Dermis blood vessel endothelial cell (primary cell): Measurements from ENCODE around the gene TXNDC9. TPM values are rescaled to one million over a fixed set of nuclear protein-coding genes. Genes with fewer than 3 reads are reported as not detected.
"Not testable (repeated sequence)": the region's sequence is repeated elsewhere in the genome, so short reads cannot be mapped to it uniquely, and the experiment has no call there.

Experiments
- DNase-seq: peaks from one replicate; pipeline ENCODE4 v3.0.0; 2010
- total RNA-seq: library from RNA; depleted of rRNA; stranded (reverse); fragments of >200 nt; gene quantifications from 2 replicates; pipeline ENCODE4 v1.2.3, GENCODE V29; 2014

Gene TXNDC9
- total RNA-seq, 1 donor from 2014 or later = 120 TPM

GRCh38 chr2:99317873-99318200 is 18.3 kb downstream of the TXNDC9 start:
- not testable (repeated sequence) for DNase-seq

- peak; percentile 56 for DNase-seq
Measured at GRCh38 chr2:99317161-99317872, 18.8 kb downstream of the TXNDC9 start.

- DNase-seq = not testable (repeated sequence)
Measured at GRCh38 chr2:99301097-99301496, 35.0 kb downstream of the TXNDC9 start, which contains the start of gene LYG1. Gene LYG1, minus strand, starts transcription at chr2:99301197. Its CDS starts 5,527 bp downstream, at chr2:99295670.

- DNase-seq = no peak
Measured at GRCh38 chr2:99299580-99299979, 36.6 kb downstream of the TXNDC9 start.

GRCh38 chr2:99297994-99298393 is 38.1 kb downstream of the TXNDC9 start:
- DNase-seq = no peak

- no peak for DNase-seq
Measured at GRCh38 chr2:99285526-99285925, 50.6 kb downstream of the TXNDC9 start.

GRCh38 chr2:99279969-99280695 is 56.0 kb downstream of the TXNDC9 start:
- no peak for DNase-seq

- no peak for DNase-seq
Measured at GRCh38 chr2:99278793-99279291, 57.3 kb downstream of the TXNDC9 start.

GRCh38 chr2:99278195-99278765 is 57.9 kb downstream of the TXNDC9 start:
- DNase-seq = not testable (repeated sequence)

- DNase-seq = no peak
Measured at GRCh38 chr2:99275882-99276281, 60.3 kb downstream of the TXNDC9 start.

Other genes starting within 250 kb of the TXNDC9 start
- 0.37 TPM in 1 of 2 replicates, not detected in the other for gene C2orf15, start 194.6 kb downstream of the TXNDC9 start, total RNA-seq
- gene TSGA10, start 181.4 kb downstream of the TXNDC9 start, total RNA-seq = 1.7 and 2.9 TPM in 2 replicates
- 6.2 and 7.5 TPM in 2 replicates for gene LIPT1, start 181.4 kb downstream of the TXNDC9 start, total RNA-seq
- gene MITD1, start 155.3 kb downstream of the TXNDC9 start, total RNA-seq = 24.9 and 27.7 TPM in 2 replicates
- gene MRPL30, start 155.1 kb downstream of the TXNDC9 start, total RNA-seq = 34.5 and 57.7 TPM in 2 replicates
- not detected in 2 replicates for gene LYG2, start 80.7 kb downstream of the TXNDC9 start, total RNA-seq
- gene LYG1, start 35.1 kb downstream of the TXNDC9 start, total RNA-seq = 0.28 and 1.2 TPM in 2 replicates
- gene EIF5B, start 1.1 kb upstream of the TXNDC9 start, total RNA-seq = 20.8 and 45.6 TPM in 2 replicates
- 38.9 and 47.1 TPM in 2 replicates for gene REV1, start 153.7 kb upstream of the TXNDC9 start, total RNA-seq